WTC11 (cell line): Measurements from ENCODE around the gene MRPL52.

Experiments used
- MYBL2 ChIP-seq: sonication (generic); formaldehyde crosslinking; IDR thresholded peaks from 2 replicates; pipeline ENCODE4 v1.8.1; 2023; ENCODE audit warnings: mild to moderate bottlenecking, moderate library complexity, missing genetic modification reagents
- TF ChIP-seq, protein P1 (sequence below): fragments of 200-600 bp; IDR thresholded peaks from 2 replicates; pipeline ENCODE4 v1.8.0; 2022; ENCODE audit warnings: antibody characterized with exemption
- TF ChIP-seq, protein P2 (sequence below): sonication (generic); formaldehyde crosslinking; conservative IDR thresholded peaks from 2 replicates; pipeline ENCODE4 v1.8.1; 2022; ENCODE audit warnings: mild to moderate bottlenecking, missing genetic modification reagents

DNA sequence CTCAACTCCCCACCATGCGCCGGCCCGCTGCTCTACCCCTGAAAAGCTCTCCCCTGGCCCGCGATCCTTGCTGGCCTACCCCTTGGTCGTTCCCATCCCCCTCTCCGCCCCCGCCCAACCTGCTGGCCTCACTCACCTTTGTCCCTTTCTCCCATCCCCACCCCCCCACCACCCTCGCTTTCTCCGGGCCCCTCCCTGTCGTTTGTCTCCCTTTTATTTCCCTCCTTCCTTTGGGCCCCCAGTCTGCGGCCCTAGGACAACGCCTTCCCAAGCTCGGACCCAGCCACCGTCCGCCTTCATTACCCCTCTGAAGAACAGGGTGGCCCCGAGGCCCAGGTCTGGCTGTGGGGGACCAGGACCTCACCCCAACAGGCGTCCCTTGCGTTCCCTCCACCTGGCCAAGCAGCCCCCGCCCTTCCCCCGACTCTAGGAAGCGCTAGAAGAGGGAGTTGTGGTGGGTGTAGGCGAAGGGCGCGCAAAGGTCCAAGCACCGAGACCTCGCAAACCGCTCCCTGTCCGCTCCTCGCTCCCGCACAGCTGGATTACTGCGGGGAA lies 7.6 kb upstream of the MRPL52 start:
- TF ChIP-seq, protein P1, sequence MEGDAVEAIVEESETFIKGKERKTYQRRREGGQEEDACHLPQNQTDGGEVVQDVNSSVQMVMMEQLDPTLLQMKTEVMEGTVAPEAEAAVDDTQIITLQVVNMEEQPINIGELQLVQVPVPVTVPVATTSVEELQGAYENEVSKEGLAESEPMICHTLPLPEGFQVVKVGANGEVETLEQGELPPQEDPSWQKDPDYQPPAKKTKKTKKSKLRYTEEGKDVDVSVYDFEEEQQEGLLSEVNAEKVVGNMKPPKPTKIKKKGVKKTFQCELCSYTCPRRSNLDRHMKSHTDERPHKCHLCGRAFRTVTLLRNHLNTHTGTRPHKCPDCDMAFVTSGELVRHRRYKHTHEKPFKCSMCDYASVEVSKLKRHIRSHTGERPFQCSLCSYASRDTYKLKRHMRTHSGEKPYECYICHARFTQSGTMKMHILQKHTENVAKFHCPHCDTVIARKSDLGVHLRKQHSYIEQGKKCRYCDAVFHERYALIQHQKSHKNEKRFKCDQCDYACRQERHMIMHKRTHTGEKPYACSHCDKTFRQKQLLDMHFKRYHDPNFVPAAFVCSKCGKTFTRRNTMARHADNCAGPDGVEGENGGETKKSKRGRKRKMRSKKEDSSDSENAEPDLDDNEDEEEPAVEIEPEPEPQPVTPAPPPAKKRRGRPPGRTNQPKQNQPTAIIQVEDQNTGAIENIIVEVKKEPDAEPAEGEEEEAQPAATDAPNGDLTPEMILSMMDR: no peak
- TF ChIP-seq, protein P2, sequence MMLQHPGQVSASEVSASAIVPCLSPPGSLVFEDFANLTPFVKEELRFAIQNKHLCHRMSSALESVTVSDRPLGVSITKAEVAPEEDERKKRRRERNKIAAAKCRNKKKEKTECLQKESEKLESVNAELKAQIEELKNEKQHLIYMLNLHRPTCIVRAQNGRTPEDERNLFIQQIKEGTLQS (CRISPR knock-in tag): no peak
- TF ChIP-seq MYBL2: no peak
